Stimulated activated CD8-positive, alpha-beta memory T cell treated with anti-CD3 and anti-CD28 coated beads, Interleukin-15, amount 100 ng/mL, for 1 hour (primary cell): ENCODE data around the gene GPATCH11.
A peak's percentile ranks its signal among the peaks of the same experiment; 100 is the strongest.

ENCODE experiments used
- DNase-seq: peaks from one replicate; pipeline ENCODE4 v3.0.0-alpha.2; 2020; ENCODE audit warnings: low read depth

The GPATCH11 gene

GRCh38 chr2:37083873-37084794 is at the start of gene GPATCH11, which contains the start of gene HEATR5B:
Gene GPATCH11, plus strand, starts transcription at chr2:37084518. Its CDS starts 3,864 bp downstream, at chr2:37088382.
Gene HEATR5B, minus strand, starts transcription at chr2:37084372. Its CDS starts 958 bp downstream, at chr2:37083414.
- peak; percentile 72 for DNase-seq

- no peak for DNase-seq
Observed at GRCh38 chr2:37037771-37038170, 46.5 kb upstream of the GPATCH11 start.

GRCh38 chr2:37039580-37039979 is 44.7 kb upstream of the GPATCH11 start:
- DNase-seq = no peak

GRCh38 chr2:37052600-37053332 is 31.6 kb upstream of the GPATCH11 start:
- DNase-seq = no peak

GRCh38 chr2:37059841-37060240 is 24.5 kb upstream of the GPATCH11 start:
- DNase-seq = no peak

GRCh38 chr2:37060446-37060845 is 23.9 kb upstream of the GPATCH11 start:
- no peak for DNase-seq

GRCh38 chr2:37061013-37061711 is 23.2 kb upstream of the GPATCH11 start:
- DNase-seq = no peak

- no peak for DNase-seq
Observed at GRCh38 chr2:37061776-37062175, 22.5 kb upstream of the GPATCH11 start.

- DNase-seq = no peak
Observed at GRCh38 chr2:37068686-37069085, 15.6 kb upstream of the GPATCH11 start.

- no peak for DNase-seq
Observed at GRCh38 chr2:37070931-37071330, 13.4 kb upstream of the GPATCH11 start.

- no peak for DNase-seq
Observed at GRCh38 chr2:37080266-37080665, 4.1 kb upstream of the GPATCH11 start.

GRCh38 chr2:37080689-37081088 is 3.6 kb upstream of the GPATCH11 start:
- no peak for DNase-seq

- no peak for DNase-seq
Observed at GRCh38 chr2:37084797-37085196, 479 bp downstream of the GPATCH11 start.

- DNase-seq = no peak
Observed at GRCh38 chr2:37085731-37086147, 1.4 kb downstream of the GPATCH11 start.

- DNase-seq = no peak
Observed at GRCh38 chr2:37090019-37090477, 5.7 kb downstream of the GPATCH11 start.

GRCh38 chr2:37091873-37092272 is 7.6 kb downstream of the GPATCH11 start:
- no peak for DNase-seq

- no peak for DNase-seq
Observed at GRCh38 chr2:37096568-37096967, 12.2 kb downstream of the GPATCH11 start.

- DNase-seq = no peak
Observed at GRCh38 chr2:37098416-37099118, 14.2 kb downstream of the GPATCH11 start.

GRCh38 chr2:37100054-37100453 is 15.7 kb downstream of the GPATCH11 start:
- no peak for DNase-seq

GRCh38 chr2:37102588-37102987 is 18.3 kb downstream of the GPATCH11 start:
- no peak for DNase-seq

- DNase-seq = no peak
Observed at GRCh38 chr2:37104178-37104577, 19.9 kb downstream of the GPATCH11 start.

GRCh38 chr2:37105150-37105549 is 20.8 kb downstream of the GPATCH11 start:
- DNase-seq = no peak
